Stomach (tissue), 4 donors: ENCODE results near the gene ZDHHC11.

Experiments
- EP300 ChIP-seq: sonication (generic); formaldehyde crosslinking; IDR thresholded peaks from one replicate; pipeline ENCODE4 v1.6.1; 2017; ENCODE audit warnings: antibody characterized with exemption
- POLR2AphosphoS5 ChIP-seq, 3 donors: sonication (generic); formaldehyde crosslinking; IDR thresholded peaks; one replicate each; pipeline ENCODE4 v1.6.1; 2016; ENCODE audit warnings: antibody characterized with exemption in 3 of 3
- TF ChIP-seq, protein P1 (sequence below), 7 experiments: fragments of 450-650 bp in 4 of 7; fragments of 200-600 bp in 3 of 7; sonication (generic) in 3 of 7; IDR thresholded peaks; one replicate each; pipeline ENCODE4 v1.5.1; 2016 to 2019; ENCODE audit warnings: antibody characterized with exemption in 7 of 7, control low read depth in 2 of 7, mild to moderate bottlenecking in 1 of 7

DNA sequence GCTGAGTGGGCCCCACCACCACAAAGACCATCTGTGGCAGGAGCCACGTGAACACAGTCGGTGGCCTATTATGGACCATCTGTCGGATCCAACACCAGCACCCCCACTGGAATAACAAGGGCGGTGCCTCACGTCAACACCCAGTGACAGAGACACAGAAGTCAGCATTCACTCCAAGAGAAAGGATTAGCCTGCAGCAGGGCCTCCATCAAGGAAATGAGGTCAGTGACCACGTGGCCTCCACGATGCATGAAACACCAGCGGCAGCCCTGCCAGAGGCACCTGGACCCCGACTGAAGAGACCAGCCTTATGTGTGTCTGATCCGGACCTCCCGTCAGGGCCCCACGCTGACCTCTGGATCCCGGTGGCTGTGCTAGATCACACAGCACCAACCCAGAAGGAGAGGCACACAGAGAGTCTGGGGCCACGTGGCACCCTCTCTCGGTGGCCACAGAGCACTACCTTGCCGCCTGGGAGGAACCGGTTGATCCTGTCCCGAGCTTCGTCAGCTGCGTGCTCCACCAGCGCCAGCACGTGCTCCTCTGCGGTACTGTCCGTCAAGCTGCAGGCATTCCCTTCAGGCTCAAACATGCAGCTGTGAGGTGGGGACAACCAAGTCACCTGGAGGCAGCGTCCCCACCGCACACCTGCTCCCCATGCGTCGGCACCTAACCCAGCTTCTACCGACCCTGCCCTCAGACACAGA, 32.8 kb upstream of the ZDHHC11 start:
- TF ChIP-seq, protein P1, sequence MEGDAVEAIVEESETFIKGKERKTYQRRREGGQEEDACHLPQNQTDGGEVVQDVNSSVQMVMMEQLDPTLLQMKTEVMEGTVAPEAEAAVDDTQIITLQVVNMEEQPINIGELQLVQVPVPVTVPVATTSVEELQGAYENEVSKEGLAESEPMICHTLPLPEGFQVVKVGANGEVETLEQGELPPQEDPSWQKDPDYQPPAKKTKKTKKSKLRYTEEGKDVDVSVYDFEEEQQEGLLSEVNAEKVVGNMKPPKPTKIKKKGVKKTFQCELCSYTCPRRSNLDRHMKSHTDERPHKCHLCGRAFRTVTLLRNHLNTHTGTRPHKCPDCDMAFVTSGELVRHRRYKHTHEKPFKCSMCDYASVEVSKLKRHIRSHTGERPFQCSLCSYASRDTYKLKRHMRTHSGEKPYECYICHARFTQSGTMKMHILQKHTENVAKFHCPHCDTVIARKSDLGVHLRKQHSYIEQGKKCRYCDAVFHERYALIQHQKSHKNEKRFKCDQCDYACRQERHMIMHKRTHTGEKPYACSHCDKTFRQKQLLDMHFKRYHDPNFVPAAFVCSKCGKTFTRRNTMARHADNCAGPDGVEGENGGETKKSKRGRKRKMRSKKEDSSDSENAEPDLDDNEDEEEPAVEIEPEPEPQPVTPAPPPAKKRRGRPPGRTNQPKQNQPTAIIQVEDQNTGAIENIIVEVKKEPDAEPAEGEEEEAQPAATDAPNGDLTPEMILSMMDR (IDR thresholded peaks at IDR 0.05): no peak
- TF ChIP-seq POLR2AphosphoS5 (IDR thresholded peaks at IDR 0.05) (no peak), EP300 (no peak)
